Measurements from ENCODE around the gene NAP1L4. TPM values are rescaled to one million over a fixed set of nuclear protein-coding genes. Genes with fewer than 3 reads are reported as not detected.

The NAP1L4 gene
- total and polyA plus RNA-seq, 2 of the 4 experiments (the other 2 are of a cell fraction) = 71.5 to 80.7 TPM

GRCh38 chr11:2920343-2920742 lies 71.8 kb downstream of the NAP1L4 start:
- Histone ChIP-seq H4K91ac (ENCODE audit: insufficient read depth, low read depth, low read length) (no peak overlapping the region), H3K79me1 (ENCODE audit: low read depth in 1 of 2, low read length in 2 of 2) (0 out of 4 replicates have a peak, but pooled peaks cover 0 to 8% of the 10 kb centered on the region in 2 experiments), H3K36me3 (ENCODE audit: control insufficient read depth, insufficient read depth, low read length) (no peaks in the 10 kb centered on the region), H3K4me3 (ENCODE audit: insufficient read depth, low read depth, low read length) (no peak overlapping the region), H3K18ac (ENCODE audit: low read depth, low read length) (no peak overlapping the region), H3K9me1 (ENCODE audit: insufficient read depth, low read length) (0 out of 2 replicates have a peak, but pooled peaks cover 4% of the 10 kb centered on the region), H2BK20ac (ENCODE audit: low read depth, low read length) (no peak overlapping the region), H3K23ac (ENCODE audit: low read depth, low read length) (no peak overlapping the region), H2AK9ac (replicated peaks; ENCODE audit: low read depth, low read length, poor library complexity) (no peak overlapping the region), H3K27me3 (ENCODE audit: control insufficient read depth, insufficient read depth, low read length) (no peaks in the 10 kb centered on the region), H3K9ac (ENCODE audit: low read depth, low read length) (no peak overlapping the region), H2BK5ac (ENCODE audit: low read depth, low read length, poor library complexity, severe bottlenecking) (no peak overlapping the region), H3K14ac (replicated peaks; ENCODE audit: low read depth, low read length) (no peak overlapping the region), H4K5ac (ENCODE audit: low read depth, low read length) (no peak overlapping the region), H3K4me1 (ENCODE audit: control insufficient read depth, insufficient read depth, low read length) (no peaks in the 10 kb centered on the region), H3K9me3 (ENCODE audit: control insufficient read depth, insufficient read depth, low read length) (no peaks in the 10 kb centered on the region), H3K27ac (ENCODE audit: insufficient read depth, low read length) (no peak overlapping the region), H2BK15ac (ENCODE audit: low read depth, low read length) (no peak overlapping the region), H3K4me2 (ENCODE audit: low read depth, low read length) (no peak overlapping the region), H2BK120ac (ENCODE audit: low read depth, low read length) (no peak overlapping the region), H4K20me1 (ENCODE audit: insufficient read depth, low read length) (peaks cover 4% of the 10 kb centered on the region; the same call in 1 of the 2 replicates), H3K56ac (ENCODE audit: extremely low read depth, insufficient read depth, low read length) (no peak overlapping the region), H2AK5ac (ENCODE audit: low read depth, low read length) (no peak overlapping the region), H4K8ac (ENCODE audit: low read depth in 2 of 2, low read length in 2 of 2) (no peak overlapping the region), H2AFZ (replicated peaks; ENCODE audit: low read length, poor library complexity) (no peak overlapping the region), H3K4ac (ENCODE audit: low read depth, low read length) (no peak overlapping the region)
- in situ Hi-C loops (cut with MboI; ENCODE audit: low sequenced_read_pairs) = no loop called here
- ATAC-seq (ENCODE audit: low read depth) = no peak
- intact Hi-C loops (cut with micrococcal nuclease) = no loop called here
- dilution Hi-C loops (cut with HindIII; ENCODE audit: low sequenced_read_pairs, unreplicated experiment) = no loop called here
- BruUV-seq (replicated peaks) = no TSS peak
- DNase-seq = no peak
- no peak for TF ChIP-seq RCOR1 (IDR thresholded peaks at IDR 0.05; ENCODE audit: insufficient replicate concordance, low read length)
- TF ChIP-seq MAFK (IDR thresholded peaks at IDR 0.05; ENCODE audit: low read depth, low read length) = no peak
- no peak for TF ChIP-seq USF2 (IDR thresholded peaks at IDR 0.05; ENCODE audit: low read depth, low read length)
- no peak for TF ChIP-seq RAD21 (IDR thresholded peaks at IDR 0.05; ENCODE audit: low read length)
- no peak for TF ChIP-seq SMC3 (IDR thresholded peaks at IDR 0.05; ENCODE audit: low read depth, low read length)
- no peak for TF ChIP-seq MXI1 (IDR thresholded peaks at IDR 0.05; ENCODE audit: borderline replicate concordance, low read depth, low read length)
- TF ChIP-seq ELK1 (IDR thresholded peaks at IDR 0.05; ENCODE audit: borderline replicate concordance, low read depth, low read length) = no peak
- no peak for TF ChIP-seq CEBPB (IDR thresholded peaks at IDR 0.05; ENCODE audit: low read depth, low read length)
- no peak for TF ChIP-seq CHD1 (IDR thresholded peaks at IDR 0.05; ENCODE audit: low read depth, low read length)
- no peak for TF ChIP-seq BHLHE40 (IDR thresholded peaks at IDR 0.05; ENCODE audit: low read depth, low read length)
- no peak for TF ChIP-seq POLR2A (IDR thresholded peaks at IDR 0.05; ENCODE audit: low read depth, low read length)
- no peak for TF ChIP-seq MAZ (IDR thresholded peaks at IDR 0.05; ENCODE audit: borderline replicate concordance, low read depth, low read length)
- POLR2A ChIA-PET (ENCODE audit: unreplicated experiment) = no interaction called here
- 88% methylated on average over 4 of the region's 12 CpGs; no CpG with 5 or more reads in 1 of the 2 experiments for WGBS, 2 experiments (ENCODE audit: extremely low coverage in 2 of 2, insufficient read length in 1 of 2)
- CTCF ChIA-PET = no interaction called here

Measured in IMR-90 (cell line).